Esophagus squamous epithelium (tissue), 4 donors: ENCODE data around the gene EHMT1.

ENCODE experiments used
- POLR2A ChIP-seq, 4 donors: fragments of 450-650 bp; IDR thresholded peaks; one replicate each; pipeline ENCODE4 v1.6.1; 2017; ENCODE audit warnings: antibody characterized with exemption in 4 of 4, mild to moderate bottlenecking in 4 of 4, moderate library complexity in 3 of 4
- TF ChIP-seq, protein P1 (sequence below), 6 experiments: fragments of 450-650 bp in 4 of 6; fragments of 200-600 bp in 2 of 6; sonication (generic) in 2 of 6; IDR thresholded peaks; one replicate each; pipeline ENCODE4 v1.5.1; 2016 to 2019; ENCODE audit warnings: antibody characterized with exemption in 6 of 6, mild to moderate bottlenecking in 4 of 6, moderate library complexity in 4 of 6

DNA sequence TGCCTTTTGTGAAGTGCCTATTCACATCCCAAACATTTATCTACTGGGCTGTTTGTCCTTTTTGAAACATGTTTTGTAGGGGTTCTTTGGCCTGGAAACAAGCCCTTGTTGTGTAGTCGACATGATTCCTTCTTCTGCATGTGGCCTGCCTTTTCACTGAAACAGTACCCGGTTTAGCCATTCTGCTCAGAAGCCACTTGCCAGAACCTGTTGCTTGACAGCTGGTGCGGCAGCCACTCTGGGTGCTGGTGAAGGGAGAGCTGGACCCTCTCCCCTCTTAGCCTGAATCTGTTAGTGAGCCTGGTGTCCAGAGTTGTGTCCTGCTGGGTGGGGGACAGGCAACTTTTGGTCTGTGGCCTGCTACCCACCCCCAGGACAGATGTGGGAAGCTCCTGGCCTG is 129.9 kb downstream of the EHMT1 start:
- TF ChIP-seq, protein P1, sequence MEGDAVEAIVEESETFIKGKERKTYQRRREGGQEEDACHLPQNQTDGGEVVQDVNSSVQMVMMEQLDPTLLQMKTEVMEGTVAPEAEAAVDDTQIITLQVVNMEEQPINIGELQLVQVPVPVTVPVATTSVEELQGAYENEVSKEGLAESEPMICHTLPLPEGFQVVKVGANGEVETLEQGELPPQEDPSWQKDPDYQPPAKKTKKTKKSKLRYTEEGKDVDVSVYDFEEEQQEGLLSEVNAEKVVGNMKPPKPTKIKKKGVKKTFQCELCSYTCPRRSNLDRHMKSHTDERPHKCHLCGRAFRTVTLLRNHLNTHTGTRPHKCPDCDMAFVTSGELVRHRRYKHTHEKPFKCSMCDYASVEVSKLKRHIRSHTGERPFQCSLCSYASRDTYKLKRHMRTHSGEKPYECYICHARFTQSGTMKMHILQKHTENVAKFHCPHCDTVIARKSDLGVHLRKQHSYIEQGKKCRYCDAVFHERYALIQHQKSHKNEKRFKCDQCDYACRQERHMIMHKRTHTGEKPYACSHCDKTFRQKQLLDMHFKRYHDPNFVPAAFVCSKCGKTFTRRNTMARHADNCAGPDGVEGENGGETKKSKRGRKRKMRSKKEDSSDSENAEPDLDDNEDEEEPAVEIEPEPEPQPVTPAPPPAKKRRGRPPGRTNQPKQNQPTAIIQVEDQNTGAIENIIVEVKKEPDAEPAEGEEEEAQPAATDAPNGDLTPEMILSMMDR (IDR thresholded peaks at IDR 0.05), result no peak
- no peak for TF ChIP-seq POLR2A (IDR thresholded peaks at IDR 0.05)
